ENCODE measurements around the gene MED17.

MED17 gene

GRCh38 chr11:93850594-93851018 lies 66.5 kb downstream of the MED17 start, which contains the start of gene VSTM5:
VSTM5 (minus strand) TSS chr11:93850618; CDS start chr11:93850502, 116 bp downstream.
- DNase-seq, result no peak

GRCh38 chr11:93852242-93852641 lies 68.2 kb downstream of the MED17 start:
- no peak for DNase-seq

- no peak for DNase-seq
These were observed 73.5 kb downstream of the MED17 start for GRCh38 chr11:93857413-93858120.

GRCh38 chr11:93858121-93858775 lies 74.2 kb downstream of the MED17 start:
- no peak for DNase-seq

GRCh38 chr11:93861808-93862207 lies 77.7 kb downstream of the MED17 start:
- DNase-seq, result no peak

Data from CD4-positive, alpha-beta T cell treated with Interleukin-4 for 4 hours (primary cell).